HG03139 (cell line): ENCODE measurements around the gene AOPEP.

Experiments
- ATAC-seq: cut with Tn5 transposase; IDR thresholded peaks from one replicate; pipeline ENCODE4 v1.9.1; 2021; ENCODE audit not compliant: unreplicated experiment

The AOPEP gene

GRCh38 chr9:94714494-94714893, 12.0 kb upstream of the AOPEP start:
- no peak for ATAC-seq

DNA sequence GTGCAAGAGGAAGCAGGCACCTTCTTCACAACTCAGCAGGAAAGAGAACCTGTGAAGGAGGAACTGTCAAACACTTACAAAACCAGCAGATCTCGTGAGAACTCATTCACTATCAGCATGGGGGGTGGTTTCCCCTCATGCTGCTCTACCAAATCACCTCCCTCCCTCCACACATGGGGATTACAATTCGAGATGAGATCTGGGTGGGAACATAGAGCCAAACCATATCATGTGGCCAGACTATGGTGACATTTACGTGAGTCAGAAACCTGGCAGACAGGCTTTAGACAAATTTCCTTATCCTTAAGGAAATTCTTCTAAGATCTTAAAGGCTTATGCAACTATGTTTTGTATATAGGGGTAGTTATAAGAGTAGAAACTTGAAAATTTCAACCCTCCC, 8.7 kb upstream of the AOPEP start:
- no peak for ATAC-seq

DNA sequence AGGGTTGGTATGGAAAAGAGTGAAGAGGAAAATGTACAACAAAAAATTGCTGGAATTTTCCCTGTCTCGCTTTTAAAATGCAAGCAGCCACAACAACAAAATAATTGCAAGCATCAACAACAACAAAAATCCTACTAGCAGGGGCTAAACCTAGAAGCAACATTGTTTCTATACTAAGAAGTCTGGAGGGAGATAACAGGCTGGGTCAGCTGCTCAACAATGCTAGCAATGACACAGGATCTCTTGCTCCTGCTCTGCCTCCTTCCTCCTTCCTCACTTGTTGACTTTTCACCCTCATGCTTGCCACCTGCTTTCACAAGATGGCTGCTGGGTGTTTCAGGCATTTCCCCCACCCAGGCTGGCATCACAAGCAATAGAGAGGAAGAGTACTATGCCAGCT, 7.6 kb upstream of the AOPEP start:
- no peak for ATAC-seq

DNA sequence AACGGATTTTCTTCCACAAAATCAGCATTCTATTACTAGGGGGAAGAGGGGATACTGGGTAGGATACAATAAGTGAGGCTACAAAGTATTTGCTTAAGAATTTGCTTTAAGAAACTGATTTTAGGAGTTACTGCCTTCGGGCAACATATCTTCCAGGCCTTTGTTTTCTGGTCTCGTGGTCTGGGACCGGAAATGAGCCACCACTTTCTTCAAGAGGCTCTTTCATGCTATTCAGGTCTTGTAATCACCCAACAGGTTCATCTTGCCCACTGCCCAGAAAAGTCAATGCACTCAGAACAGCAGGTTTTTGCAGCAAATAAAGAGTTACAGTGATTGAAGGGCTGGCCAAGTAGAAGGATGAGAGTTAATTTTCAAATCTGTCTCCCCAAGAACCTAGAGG, 6.6 kb upstream of the AOPEP start:
- ATAC-seq: no peak

GRCh38 chr9:94720846-94721549, 5.5 kb upstream of the AOPEP start:
- ATAC-seq: no peak

DNA sequence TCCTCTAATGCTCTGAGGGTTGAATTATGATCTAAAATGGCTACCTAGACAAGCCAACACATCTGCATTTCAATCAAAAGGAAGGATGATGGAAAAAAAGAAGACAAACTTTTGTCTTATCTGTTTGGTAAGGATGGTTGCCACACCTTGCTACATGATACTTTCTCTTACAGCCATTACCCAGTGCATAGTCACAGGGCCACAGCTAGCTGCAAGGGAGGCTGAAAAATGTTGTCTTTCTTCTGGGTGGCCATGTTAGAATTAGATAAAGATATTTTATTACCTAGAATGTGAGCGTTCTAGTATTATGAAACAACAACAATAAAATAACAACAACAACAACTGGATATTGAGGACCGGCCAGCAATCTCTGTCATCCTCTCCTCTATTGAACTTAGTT, 4.7 kb upstream of the AOPEP start:
- no peak for ATAC-seq

GRCh38 chr9:94725293-94725692, 1.2 kb upstream of the AOPEP start:
- ATAC-seq: no peak

GRCh38 chr9:94728719-94729118, 2.2 kb downstream of the AOPEP start:
- ATAC-seq: no peak

- no peak for ATAC-seq
Measured at GRCh38 chr9:94729199-94729598, 2.7 kb downstream of the AOPEP start.

DNA sequence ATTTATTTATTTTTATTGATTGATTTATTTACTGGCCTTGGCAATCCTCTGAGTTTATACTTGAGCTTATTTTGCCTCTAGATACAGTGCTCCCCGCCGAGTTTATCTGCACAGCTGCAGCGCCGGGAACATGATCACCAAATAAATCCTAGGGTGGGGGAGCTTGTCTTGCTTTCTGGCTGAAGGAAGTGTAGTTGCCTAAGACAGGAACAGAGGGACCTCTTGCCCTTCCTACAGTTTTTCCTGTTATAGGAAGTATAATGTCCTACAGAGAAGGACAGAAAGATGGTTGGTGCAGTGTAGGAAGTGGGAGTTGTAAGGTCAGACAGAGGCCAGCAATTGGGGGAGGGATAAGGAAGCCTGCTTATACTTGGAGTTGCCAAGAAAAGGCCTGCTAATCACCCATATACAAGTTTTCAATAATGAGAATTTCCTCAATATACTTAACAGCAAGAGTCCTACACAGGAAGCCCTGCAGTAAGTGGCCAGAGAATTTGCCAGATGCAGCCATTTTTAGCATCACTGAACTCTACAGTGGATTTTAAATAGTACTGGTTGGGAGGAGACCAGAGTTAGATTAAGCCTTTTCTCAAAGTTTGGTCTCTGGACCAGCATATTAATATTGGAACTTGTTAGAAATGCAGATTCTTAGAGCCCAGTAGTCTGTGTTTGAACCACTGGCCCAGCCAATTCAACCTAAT, 7.7 kb downstream of the AOPEP start:
- ATAC-seq: no peak

DNA sequence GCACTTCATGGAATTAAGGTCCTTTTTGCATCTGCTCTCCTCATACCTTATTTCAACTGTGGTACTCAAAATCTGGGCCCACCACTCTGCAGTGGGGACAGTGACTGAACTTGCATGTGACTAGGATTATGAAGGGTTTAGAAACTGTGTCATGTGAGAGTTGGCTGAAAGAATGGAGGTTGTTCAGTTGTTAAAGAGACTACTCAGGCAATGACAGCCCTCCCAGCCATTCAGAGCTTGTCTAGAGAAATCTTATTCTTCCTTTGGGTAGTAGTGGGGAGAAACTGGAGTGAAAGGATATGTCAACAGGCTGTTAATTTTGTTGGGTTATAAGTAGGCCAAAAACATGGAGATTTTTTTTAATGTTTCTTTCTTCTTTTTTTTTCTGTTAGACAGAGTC, 10.3 kb downstream of the AOPEP start:
- no peak for ATAC-seq

DNA sequence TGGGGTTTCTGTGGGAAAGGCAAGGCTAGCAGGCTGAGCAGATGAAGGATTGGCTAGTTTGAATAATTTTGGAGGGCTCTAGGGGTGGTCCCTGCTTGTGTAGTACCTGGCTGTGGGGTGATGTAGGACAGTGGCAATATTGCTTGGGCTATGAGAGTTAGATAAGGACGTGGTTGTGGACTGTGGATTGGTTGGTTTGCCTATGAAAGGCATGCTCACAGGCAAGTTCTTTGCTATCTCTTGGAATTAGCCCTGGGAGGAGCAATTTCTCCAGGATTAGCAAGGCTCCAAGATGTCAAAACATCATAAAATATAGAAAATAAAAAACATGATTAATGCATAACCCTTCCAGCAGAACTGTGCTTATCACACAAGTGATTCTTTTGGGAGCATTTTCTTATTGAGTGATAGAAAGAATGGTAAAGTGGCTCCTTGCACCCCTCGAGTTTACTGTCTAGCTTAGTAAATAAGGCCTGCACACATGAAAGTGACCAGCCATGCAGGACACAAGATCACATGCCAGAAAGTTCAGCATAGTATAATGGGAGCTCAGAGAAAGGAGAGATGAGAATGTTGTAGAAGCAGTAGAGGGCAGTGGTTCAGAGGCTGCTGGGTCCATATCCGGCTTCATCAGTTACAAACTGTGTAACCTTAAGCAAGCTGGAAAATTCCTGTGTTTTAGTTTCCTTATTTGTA, 13.8 kb downstream of the AOPEP start:
- no peak for ATAC-seq

DNA sequence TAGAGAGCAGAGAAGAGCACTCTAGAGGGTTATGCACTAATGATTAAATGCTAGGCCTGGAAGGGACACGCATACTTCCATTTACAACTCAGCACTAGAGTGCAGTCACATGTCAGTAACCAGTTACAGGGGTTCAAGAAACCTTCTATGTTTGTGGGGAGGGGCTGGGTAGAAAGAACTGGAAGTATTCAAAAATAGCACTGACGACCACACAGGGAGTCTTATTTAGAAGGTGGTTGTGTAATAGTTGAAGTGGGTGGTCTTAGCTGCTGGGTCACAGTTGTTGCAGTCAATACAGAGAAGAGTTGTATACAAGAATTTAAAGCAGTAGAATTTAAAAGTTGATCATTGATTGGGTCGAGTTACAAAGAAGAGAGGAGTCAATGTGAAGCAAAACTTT, 15.4 kb downstream of the AOPEP start:
- ATAC-seq: no peak

DNA sequence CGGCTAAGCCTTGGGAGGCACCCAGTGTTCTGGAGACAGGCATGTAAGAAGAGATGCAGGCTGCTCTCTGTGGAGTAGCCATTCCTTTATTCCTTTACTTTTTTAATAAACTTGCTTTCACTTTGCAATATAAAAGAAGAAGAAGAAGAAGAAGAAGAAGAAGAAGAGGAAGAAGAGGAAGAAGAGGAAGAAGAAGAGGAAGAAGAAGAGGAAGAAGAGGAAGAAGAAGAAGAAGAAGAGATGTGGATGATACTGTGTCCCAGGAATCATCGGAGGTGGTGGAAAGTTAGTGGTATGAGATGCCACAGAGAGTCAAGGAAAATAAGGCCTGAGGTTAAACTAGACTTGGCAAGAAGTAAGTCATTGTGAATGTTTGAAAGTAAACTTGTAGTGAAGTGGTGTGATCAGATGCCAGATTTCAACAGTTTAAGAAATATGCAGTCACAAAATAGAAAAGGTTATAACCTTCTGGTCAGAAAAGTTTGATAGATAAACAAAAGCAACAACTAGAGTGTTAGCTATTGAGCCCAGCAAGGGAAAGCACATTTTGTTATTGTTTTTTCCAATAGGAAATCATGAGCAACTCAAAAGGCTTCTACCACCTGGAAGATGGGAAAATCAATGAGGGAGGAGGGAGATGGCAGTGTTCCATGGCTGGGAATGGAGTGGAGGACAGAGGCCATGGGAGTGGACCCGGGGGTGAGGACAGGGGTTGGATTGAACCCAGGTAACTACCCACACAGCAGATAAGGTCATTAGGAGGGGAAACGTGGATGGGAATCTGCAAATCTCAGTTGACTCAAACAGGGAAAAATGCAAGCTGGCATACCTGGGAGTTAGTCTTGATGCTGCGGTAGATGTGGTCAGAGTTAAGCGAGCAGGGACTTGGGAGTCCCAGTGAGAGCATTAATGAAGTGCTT, 16.8 kb downstream of the AOPEP start:
- ATAC-seq: no peak

GRCh38 chr9:94745806-94746540, 19.5 kb downstream of the AOPEP start:
- ATAC-seq: no peak

- no peak for ATAC-seq
Measured at GRCh38 chr9:94746541-94747370, 20.3 kb downstream of the AOPEP start.

- no peak for ATAC-seq
Measured at GRCh38 chr9:94754976-94755475, 28.5 kb downstream of the AOPEP start.

- no peak for ATAC-seq
Measured at GRCh38 chr9:94757158-94757557, 30.7 kb downstream of the AOPEP start.

GRCh38 chr9:94758031-94758430, 31.5 kb downstream of the AOPEP start:
- no peak for ATAC-seq
